Measurements from ENCODE around the gene SCGB1C1. TPM values are rescaled to one million over a fixed set of nuclear protein-coding genes. Genes with fewer than 3 reads are reported as not detected.
A peak's percentile ranks its signal among the peaks of the same experiment; 100 is the strongest.

Gene SCGB1C1
- total and polyA plus RNA-seq, 2 of the 8 experiments (the other 6 are each of a cell fraction or from before 2014, with no cell fraction given), result not detected

DNA sequence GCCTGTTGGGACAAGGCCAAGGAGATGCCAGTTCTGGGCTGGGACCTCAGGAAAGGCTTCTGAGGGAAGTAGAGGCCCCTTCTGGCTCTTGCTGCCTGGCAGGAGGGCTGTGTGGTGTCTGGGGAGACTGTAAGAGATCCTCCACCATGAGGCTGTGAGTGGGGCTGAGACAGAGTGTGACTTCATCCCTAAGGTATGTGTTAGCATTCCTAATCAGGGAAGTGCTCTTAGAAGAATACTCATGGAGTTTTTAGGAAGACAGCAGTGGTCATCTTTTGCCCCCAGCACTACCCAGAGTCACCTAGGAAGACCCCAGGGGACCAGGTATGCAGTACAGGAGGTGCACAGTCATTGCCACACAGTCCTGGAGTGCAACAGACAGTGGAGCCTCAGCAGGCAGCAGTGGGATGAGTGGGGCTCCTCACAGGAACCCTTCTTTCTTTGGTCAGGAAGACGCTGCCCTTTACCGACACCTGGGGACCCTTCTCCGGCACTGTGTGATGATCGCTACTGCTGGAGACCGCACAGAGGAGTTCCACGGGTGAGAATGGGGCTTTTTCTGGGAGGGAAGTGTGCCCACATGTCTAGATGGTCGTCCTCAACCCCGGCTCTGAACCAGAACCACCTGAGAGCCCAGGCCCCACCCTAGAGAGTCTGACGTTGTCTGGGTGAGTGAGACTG is 17.4 kb downstream of the SCGB1C1 start:
- H2BK15ac ChIP-seq (ENCODE audit: low read length), result no peak overlapping the region
- peaks cover 0 to 23% (median 9%) of the 10 kb centered on the region in 4 experiments; a peak in 5 of 7 replicates for H3K4me1 ChIP-seq (replicated peaks in 1 of 4; ENCODE audit: control insufficient read depth in 3 of 4, insufficient read depth in 4 of 4, low read length in 3 of 4)
- peaks cover 0 to 31% of the 10 kb centered on the region in 2 experiments; a peak in 3 of 4 replicates for H3K79me2 ChIP-seq (ENCODE audit: control insufficient read depth in 1 of 2, insufficient read depth in 2 of 2, low read length in 2 of 2)
- H2AK5ac ChIP-seq (ENCODE audit: low read depth, low read length), result no peak overlapping the region
- FAIRE-seq (no peak), DNase-seq (ENCODE audit: low read depth in 1 of 2, low spot score in 2 of 2) (no peak)
- no peaks in the 10 kb centered on the region for H3K27me3 ChIP-seq (replicated peaks in 1 of 4; ENCODE audit: control insufficient read depth in 3 of 4, extremely low read depth in 1 of 4, insufficient read depth in 3 of 4, low read length in 3 of 4)
- CTCF ChIA-PET (ENCODE audit: partially characterized antibody), result interaction anchor here (0.6 to 0.9 kb wide), 3 partner anchors 53 to 276 kb away, joined by 3 read pairs; no protein-coding TSS in a partner anchor
- H3K36me3 ChIP-seq (ENCODE audit: control insufficient read depth in 2 of 4, insufficient read depth in 4 of 4, low read length in 3 of 4), result peaks cover 32 to 53% (median 43%) of the 10 kb centered on the region in 4 experiments
- no peak overlapping the region for H2BK5ac ChIP-seq (ENCODE audit: low read depth, low read length)
- H2BK20ac ChIP-seq (ENCODE audit: low read length), result no peak overlapping the region
- peaks cover 22% of the 10 kb centered on the region for H3K23me2 ChIP-seq (ENCODE audit: low read depth, low read length)
- H2BK12ac ChIP-seq (ENCODE audit: low read depth, low read length), result no peak overlapping the region
- H3K27ac ChIP-seq (ENCODE audit: low read depth, low read length), result no peak overlapping the region
- peak overlapping the region in 1 of 2 experiments; percentile 97; a peak in 2 of 4 replicates for H3K4me2 ChIP-seq (ENCODE audit: insufficient read depth in 1 of 2, low read depth in 2 of 2, low read length in 2 of 2)
- H3K18ac ChIP-seq (ENCODE audit: extremely low read depth, low read length), result no peak overlapping the region
- H4K8ac ChIP-seq (ENCODE audit: extremely low read depth, insufficient read depth, low read length), result no peak overlapping the region
- H4K20me1 ChIP-seq (replicated peaks in 1 of 2; ENCODE audit: control insufficient read depth in 1 of 2, insufficient read depth in 2 of 2, low read length in 2 of 2), result peaks cover 0 to 19% of the 10 kb centered on the region in 2 experiments
- no peak overlapping the region for H3K4me3 ChIP-seq (ENCODE audit: extremely low read depth in 1 of 4, insufficient read depth in 2 of 4, low read depth in 3 of 4, low read length in 4 of 4)
- no peak overlapping the region for H2AFZ ChIP-seq (ENCODE audit: low read length)
- no peak overlapping the region for H2BK120ac ChIP-seq (replicated peaks; ENCODE audit: low read depth, low read length)
- no peak overlapping the region; a peak in 2 of 7 replicates for H3K9ac ChIP-seq (replicated peaks in 1 of 4; ENCODE audit: extremely low read depth in 1 of 4, low read depth in 3 of 4, low read length in 3 of 4)
- H3K79me1 ChIP-seq (ENCODE audit: low read depth, low read length), result peaks cover 11% of the 10 kb centered on the region
- H3K23ac ChIP-seq (ENCODE audit: insufficient read length), result no peak overlapping the region
- POLR2A ChIA-PET (ENCODE audit: partially characterized antibody), result interaction anchor here (1.2 to 2.3 kb wide), 4 partner anchors 8 to 20 kb away, joined by 4 to 9 read pairs (median 6); no protein-coding TSS in a partner anchor
- H3K14ac ChIP-seq (ENCODE audit: insufficient read length), result no peak overlapping the region
- H3K4ac ChIP-seq (replicated peaks; ENCODE audit: insufficient read length, low read depth, low read length), result no peak overlapping the region
- H4K91ac ChIP-seq (replicated peaks; ENCODE audit: insufficient read length, low read length), result no peak overlapping the region
- no peak overlapping the region for H3K56ac ChIP-seq (replicated peaks; ENCODE audit: insufficient read length, low read depth, low read length)
- WGBS, 2 experiments (ENCODE audit: extremely low coverage in 1 of 2, insufficient coverage in 1 of 2, insufficient read length in 1 of 2, insufficient replicate concordance in 2 of 2, low coverage in 1 of 2, low lambda C conversion rate in 2 of 2, missing lambda C conversion rate in 1 of 2), result 88% methylated on average over 9 of the region's 9 CpGs; no CpG with 5 or more reads in 1 of the 2 experiments
- no peaks in the 10 kb centered on the region for H3K9me3 ChIP-seq (ENCODE audit: insufficient read depth in 2 of 2, low read depth in 1 of 2, low read length in 1 of 2)
- H4K5ac ChIP-seq (ENCODE audit: insufficient read length, low read depth, low read length), result no peak overlapping the region
- no peak for TF ChIP-seq GTF2F1 (IDR thresholded peaks at IDR 0.05; ENCODE audit: borderline replicate concordance, low read depth, low read length)
- TF ChIP-seq CBX5 (IDR thresholded peaks at IDR 0.05; ENCODE audit: low read depth, low read length), result no peak
- TF ChIP-seq POLR2AphosphoS5 (IDR thresholded peaks at IDR 0.05; ENCODE audit: low read depth, low read length), result no peak
- TF ChIP-seq, protein P1, sequence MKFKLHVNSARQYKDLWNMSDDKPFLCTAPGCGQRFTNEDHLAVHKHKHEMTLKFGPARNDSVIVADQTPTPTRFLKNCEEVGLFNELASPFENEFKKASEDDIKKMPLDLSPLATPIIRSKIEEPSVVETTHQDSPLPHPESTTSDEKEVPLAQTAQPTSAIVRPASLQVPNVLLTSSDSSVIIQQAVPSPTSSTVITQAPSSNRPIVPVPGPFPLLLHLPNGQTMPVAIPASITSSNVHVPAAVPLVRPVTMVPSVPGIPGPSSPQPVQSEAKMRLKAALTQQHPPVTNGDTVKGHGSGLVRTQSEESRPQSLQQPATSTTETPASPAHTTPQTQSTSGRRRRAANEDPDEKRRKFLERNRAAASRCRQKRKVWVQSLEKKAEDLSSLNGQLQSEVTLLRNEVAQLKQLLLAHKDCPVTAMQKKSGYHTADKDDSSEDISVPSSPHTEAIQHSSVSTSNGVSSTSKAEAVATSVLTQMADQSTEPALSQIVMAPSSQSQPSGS (IDR thresholded peaks at IDR 0.05; ENCODE audit: low read length), result no peak
- no peak for TF ChIP-seq CBX8 (IDR thresholded peaks at IDR 0.05; ENCODE audit: borderline replicate concordance, low read depth, low read length)
- no peak for TF ChIP-seq NRF1 (IDR thresholded peaks at IDR 0.05; ENCODE audit: low read depth, low read length)
- no peak for TF ChIP-seq BRCA1 (IDR thresholded peaks at IDR 0.05; ENCODE audit: low read depth, low read length)
- TF ChIP-seq RAD21 (IDR thresholded peaks at IDR 0.05 in 1 of 2, conservative IDR thresholded peaks at IDR 0.05 in 1 of 2; ENCODE audit: low read depth in 2 of 2, low read length in 2 of 2), result no peak

Data from H1 (cell line).